Amniotic stem cell (primary cell): Measurements from ENCODE around the gene FES.

Source experiments
- DNase-seq: peaks from one replicate; lab custom pipeline; 2025; lab: John Stamatoyannopoulos, UW

FES gene

DNA sequence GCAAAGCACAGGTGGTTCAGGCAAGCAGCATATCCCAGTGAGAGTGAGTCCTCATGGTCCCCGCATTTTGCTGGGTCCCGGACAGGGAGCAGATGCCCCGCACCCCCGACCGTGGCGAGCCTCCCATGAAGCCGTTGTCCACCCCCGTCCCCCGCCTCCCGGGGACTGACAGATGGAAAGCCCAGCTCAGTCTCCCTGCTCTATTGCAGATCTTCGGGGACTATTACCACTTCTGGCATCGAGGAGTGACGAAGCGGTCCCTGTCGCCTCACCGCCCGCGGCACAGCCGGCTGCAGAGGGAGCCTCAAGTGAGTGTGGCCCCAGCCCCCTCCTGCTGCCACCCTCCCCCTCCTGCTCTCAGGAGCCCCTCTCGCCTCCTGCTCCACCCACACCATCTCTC lies 8.3 kb upstream of the FES start:
- DNase-seq = no peak

DNA sequence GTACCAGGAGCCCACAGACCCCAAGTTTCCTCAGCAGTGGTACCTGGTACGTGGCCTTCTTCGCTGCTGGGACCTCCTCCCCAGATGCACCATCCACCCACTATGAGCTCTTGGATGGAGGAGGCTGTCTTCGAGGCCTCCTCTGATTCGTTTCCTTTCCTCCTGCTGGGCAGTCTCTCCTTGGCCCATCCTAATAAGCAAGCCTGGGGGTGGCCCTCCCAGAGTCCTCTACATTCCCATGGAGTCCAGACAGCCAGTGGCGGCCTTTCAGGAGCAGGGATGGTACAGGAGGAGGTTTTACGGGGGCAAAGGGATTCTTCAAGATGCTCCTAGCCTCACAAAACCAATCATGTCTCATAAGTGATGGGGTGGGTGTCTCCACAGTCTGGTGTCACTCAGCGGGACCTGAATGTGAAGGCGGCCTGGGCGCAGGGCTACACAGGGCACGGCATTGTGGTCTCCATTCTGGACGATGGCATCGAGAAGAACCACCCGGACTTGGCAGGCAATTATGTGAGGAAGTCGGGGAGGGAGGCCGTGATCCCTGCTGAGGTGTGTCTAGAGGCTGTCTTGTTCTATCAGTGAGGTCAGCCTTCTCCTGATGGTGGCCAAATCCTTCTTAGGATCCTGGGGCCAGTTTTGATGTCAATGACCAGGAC lies 7.7 kb upstream of the FES start:
- DNase-seq = no peak

DNA sequence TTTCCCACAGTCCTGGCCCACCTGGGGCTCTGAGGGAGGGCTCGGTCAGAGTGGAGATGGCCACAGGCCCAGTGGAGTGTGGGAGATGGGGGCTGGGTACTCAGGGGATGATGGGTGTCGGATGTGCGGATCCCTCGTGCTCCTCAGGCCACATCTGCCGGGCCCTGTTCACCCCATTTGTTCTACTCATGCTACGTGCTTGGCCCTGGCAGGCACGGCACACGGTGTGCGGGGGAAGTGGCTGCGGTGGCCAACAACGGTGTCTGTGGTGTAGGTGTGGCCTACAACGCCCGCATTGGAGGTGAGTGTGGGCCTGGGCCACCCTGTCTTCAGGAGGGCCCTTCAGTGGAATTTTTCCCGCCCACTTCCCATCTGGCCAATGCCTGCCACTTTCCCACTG lies 7.0 kb upstream of the FES start:
- DNase-seq = no peak

DNA sequence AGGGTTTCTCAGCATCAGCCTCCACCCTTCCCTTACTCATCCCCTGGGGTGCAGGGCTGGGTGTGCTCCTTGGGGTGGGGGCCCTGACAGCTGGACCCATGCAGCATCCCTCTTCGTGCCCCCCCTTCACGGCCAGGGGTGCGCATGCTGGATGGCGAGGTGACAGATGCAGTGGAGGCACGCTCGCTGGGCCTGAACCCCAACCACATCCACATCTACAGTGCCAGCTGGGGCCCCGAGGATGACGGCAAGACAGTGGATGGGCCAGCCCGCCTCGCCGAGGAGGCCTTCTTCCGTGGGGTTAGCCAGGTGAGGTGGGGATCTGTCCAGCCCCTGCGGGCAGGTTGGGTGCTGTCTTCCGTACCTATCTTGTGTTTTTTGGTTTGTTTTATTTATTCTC lies 6.3 kb upstream of the FES start:
- no peak for DNase-seq

DNA sequence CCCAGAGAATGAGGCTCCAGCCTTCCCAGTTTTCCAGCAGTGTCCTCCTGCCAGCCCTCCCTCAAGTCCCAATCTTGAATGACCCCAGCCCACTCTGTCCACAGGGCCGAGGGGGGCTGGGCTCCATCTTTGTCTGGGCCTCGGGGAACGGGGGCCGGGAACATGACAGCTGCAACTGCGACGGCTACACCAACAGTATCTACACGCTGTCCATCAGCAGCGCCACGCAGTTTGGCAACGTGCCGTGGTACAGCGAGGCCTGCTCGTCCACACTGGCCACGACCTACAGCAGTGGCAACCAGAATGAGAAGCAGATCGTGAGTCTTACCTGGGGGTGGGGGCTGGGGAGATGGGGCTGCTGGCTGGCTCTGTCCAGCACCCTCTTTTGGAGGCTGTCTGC lies 5.6 kb upstream of the FES start:
- DNase-seq = no peak

DNA sequence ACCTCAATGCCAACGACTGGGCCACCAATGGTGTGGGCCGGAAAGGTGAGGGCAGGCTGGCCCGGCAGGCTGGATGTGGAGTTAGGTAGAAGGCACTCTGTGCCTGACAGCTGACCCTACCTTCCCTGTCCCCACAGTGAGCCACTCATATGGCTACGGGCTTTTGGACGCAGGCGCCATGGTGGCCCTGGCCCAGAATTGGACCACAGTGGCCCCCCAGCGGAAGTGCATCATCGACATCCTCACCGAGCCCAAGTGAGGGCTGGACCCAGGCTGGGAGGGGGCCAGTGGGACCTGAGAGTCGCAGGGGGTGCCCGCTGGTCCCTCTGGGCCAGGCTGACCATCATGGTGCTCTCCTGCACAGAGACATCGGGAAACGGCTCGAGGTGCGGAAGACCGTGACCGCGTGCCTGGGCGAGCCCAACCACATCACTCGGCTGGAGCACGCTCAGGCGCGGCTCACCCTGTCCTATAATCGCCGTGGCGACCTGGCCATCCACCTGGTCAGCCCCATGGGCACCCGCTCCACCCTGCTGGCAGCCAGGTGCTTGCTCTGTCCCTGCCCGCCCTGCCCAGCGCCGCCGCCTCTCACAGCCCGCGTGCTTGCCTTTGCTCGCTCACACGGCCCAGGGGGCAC lies 4.5 kb upstream of the FES start:
- no peak for DNase-seq

DNA sequence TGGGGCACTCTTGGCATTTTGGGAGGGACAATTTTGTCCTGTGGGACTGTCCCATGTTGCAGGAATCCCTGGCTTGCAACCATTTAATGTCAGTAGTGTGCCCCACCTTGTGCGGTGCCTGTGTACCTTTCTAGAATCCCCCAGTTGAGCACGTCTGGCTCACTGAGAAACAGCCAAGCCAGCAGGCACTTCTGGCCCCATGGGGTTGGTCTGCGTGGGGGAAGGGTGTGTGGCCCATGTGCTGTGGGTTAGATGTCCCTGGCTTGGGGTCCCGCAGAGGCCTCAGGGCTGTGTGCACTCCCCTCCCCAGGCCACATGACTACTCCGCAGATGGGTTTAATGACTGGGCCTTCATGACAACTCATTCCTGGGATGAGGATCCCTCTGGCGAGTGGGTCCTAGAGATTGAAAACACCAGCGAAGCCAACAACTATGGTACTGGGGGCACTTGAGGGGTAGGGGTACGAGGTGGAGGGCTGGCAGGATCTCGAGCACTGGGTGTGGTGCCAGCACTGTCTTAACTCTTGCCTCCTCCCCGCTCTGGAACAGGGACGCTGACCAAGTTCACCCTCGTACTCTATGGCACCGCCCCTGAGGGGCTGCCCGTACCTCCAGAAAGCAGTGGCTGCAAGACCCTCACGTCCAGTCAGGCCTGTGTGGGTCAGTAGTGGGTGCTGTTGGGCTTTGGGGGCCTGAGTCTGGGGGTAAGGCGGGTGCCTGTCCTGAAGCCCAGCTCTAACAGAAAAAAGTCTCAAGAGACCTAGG lies 3.7 kb upstream of the FES start:
- DNase-seq = no peak

DNA sequence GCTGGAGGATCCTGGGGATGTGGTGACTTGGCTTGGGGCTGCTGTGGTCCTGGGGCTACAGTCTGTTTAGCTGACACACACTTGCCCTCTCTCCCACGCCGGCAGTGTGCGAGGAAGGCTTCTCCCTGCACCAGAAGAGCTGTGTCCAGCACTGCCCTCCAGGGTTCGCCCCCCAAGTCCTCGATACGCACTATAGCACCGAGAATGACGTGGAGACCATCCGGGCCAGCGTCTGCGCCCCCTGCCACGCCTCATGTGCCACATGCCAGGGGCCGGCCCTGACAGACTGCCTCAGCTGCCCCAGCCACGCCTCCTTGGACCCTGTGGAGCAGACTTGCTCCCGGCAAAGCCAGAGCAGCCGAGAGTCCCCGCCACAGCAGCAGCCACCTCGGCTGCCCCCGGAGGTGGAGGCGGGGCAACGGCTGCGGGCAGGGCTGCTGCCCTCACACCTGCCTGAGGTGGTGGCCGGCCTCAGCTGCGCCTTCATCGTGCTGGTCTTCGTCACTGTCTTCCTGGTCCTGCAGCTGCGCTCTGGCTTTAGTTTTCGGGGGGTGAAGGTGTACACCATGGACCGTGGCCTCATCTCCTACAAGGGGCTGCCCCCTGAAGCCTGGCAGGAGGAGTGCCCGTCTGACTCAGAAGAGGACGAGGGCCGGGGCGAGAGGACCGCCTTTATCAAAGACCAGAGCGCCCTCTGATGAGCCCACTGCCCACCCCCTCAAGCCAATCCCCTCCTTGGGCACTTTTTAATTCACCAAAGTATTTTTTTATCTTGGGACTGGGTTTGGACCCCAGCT lies 2.9 kb upstream of the FES start:
- no peak for DNase-seq

DNA sequence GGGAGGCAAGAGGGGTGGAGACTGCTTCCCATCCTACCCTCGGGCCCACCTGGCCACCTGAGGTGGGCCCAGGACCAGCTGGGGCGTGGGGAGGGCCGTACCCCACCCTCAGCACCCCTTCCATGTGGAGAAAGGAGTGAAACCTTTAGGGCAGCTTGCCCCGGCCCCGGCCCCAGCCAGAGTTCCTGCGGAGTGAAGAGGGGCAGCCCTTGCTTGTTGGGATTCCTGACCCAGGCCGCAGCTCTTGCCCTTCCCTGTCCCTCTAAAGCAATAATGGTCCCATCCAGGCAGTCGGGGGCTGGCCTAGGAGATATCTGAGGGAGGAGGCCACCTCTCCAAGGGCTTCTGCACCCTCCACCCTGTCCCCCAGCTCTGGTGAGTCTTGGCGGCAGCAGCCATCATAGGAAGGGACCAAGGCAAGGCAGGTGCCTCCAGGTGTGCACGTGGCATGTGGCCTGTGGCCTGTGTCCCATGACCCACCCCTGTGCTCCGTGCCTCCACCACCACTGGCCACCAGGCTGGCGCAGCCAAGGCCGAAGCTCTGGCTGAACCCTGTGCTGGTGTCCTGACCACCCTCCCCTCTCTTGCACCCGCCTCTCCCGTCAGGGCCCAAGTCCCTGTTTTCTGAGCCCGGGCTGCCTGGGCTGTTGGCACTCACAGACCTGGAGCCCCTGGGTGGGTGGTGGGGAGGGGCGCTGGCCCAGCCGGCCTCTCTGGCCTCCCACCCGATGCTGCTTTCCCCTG lies 2.2 kb upstream of the FES start:
- no peak for DNase-seq

DNA sequence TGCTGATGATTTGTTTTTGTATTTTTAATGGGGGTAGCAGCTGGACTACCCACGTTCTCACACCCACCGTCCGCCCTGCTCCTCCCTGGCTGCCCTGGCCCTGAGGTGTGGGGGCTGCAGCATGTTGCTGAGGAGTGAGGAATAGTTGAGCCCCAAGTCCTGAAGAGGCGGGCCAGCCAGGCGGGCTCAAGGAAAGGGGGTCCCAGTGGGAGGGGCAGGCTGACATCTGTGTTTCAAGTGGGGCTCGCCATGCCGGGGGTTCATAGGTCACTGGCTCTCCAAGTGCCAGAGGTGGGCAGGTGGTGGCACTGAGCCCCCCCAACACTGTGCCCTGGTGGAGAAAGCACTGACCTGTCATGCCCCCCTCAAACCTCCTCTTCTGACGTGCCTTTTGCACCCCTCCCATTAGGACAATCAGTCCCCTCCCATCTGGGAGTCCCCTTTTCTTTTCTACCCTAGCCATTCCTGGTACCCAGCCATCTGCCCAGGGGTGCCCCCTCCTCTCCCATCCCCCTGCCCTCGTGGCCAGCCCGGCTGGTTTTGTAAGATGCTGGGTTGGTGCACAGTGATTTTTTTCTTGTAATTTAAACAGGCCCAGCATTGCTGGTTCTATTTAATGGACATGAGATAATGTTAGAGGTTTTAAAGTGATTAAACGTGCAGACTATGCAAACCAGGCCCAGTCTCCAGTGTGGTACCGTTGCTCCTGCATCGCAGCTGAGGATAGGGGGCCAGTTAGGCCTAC lies 1.4 kb upstream of the FES start:
- DNase-seq = no peak

DNA sequence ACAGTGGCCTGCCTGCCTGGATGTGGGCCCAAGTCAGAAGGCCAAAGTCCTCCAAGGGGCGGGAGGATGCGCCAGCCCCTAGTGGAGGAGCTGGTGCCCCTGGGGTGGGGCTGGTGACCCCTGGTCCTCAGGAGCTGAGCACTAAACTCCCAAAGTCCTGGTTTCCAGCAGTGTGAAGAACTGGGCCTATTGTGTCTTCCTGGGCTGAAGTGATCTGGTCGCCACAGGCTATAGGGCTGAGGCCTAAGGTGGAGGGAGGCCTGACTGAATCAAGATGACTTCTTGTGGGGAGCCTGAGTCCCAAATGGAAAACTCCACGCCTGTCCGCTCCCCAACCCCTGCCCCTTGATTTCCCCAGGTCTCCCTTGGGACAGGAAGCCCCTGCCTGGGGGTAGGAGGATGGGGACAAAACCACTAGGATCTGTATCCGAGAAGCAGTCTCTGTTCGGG lies 753 bp upstream of the FES start:
- no peak for DNase-seq

DNA sequence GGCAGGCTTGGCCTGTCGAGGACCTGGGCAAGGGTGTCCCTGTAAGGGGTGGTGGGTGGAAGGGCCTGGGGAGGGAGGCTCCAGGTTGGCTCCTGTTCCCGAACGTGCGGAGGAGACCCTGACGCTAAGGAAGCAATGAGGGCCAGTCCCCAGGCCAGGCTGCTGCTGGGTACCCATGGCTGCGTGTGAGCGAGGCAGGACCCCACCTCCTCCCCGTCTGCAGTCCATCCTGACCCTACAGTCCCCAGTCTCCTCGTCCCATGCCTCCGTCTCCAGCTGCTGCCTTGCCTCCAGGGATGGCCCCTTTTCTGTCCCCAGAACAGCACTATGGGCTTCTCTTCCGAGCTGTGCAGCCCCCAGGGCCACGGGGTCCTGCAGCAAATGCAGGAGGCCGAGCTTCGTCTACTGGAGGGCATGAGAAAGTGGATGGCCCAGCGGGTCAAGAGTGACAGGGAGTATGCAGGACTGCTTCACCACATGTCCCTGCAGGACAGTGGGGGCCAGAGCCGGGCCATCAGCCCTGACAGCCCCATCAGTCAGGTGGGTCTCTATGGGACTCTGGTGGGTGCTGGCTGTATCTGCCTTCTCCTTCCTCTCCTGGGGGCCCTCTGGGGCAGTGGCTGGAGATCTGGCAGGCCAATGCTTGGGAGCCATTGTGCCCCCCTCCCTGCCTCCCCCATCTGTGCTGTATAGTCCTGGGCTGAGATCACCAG lies 571 bp downstream of the FES start:
- no peak for DNase-seq

DNA sequence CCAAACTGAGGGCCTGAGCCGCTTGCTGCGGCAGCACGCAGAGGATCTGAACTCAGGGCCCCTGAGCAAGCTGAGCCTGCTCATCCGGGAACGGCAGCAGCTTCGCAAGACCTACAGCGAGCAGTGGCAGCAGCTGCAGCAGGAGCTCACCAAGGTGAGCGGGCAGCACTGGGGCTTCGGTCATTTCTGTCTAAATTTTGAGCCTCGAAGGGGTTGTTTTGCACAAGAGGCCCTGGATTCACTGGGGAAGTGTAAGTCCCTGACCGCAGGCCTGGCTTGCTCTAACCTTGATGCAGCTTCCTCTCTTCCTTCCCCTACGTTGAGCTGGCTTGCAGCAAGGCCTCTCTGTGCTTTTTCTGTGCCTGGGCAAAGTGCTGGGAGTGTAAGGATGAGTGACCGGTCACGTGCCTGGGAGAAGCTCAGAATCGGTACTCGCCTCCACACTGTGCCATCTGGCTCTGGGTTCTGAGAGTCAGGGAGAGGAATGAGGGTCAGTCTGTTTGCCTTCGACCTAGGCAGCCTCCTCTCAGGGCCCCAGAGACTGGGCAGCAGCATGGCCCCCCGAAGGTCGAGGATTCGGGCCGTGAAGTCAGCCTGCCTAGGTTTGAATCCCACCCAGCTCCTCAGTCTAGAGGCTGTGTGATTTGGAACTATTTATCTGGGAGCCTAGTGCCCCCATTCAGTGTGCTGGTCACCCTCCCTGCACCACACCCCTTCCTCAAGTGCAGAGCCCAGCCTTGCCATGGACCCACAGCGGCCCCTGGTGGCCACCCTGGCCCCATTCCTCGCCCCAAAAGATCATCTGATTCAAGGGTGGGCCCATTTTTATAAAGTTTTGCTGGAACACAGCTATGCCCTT lies 1.4 kb downstream of the FES start:
- peak; percentile 19 for DNase-seq

DNA sequence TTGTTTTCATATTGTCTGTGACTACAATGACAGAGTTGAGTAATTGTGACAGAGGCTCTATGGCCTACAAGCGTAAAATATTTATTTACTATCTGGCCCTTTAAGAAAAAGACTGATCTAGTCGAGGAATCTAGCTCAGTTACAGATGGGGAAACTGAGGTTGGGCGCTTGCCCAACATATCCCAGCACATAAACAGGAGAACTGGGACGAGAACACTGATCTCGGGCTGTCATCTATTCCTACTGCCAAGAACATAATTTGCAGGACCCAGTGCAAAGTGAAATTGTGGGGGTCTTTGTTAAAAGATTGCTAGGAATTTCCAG lies 1.9 kb downstream of the FES start:
- no peak for DNase-seq

DNA sequence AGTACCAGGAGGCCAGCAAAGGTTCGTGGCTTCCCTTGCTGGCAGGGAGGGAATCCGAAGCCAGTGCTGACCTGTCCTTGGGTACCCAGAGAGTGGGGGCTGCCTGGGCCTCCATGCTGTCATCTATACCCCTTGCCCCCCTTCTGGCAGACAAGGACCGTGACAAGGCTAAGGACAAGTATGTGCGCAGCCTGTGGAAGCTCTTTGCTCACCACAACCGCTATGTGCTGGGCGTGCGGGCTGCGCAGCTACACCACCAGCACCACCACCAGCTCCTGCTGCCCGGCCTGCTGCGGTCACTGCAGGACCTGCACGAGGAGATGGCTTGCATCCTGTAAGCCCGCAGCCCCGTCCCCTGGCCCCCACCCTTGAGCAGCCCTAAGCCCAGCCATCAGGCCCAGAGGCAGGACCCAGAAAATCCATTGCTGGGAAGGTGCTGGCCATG lies 2.8 kb downstream of the FES start:
- no peak for DNase-seq

DNA sequence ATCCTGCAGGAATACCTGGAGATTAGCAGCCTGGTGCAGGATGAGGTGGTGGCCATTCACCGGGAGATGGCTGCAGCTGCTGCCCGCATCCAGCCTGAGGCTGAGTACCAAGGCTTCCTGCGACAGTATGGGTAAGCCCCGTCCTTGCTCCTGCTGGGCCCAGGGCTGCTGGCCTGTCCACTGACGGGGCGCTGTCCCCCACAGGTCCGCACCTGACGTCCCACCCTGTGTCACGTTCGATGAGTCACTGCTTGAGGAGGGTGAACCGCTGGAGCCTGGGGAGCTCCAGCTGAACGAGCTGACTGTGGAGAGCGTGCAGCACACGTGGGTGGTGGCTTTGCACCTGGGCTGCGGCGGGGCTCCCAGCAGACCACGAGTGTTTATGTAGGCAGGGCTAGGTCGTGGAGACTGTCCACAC lies 5.0 kb downstream of the FES start:
- no peak for DNase-seq

DNA sequence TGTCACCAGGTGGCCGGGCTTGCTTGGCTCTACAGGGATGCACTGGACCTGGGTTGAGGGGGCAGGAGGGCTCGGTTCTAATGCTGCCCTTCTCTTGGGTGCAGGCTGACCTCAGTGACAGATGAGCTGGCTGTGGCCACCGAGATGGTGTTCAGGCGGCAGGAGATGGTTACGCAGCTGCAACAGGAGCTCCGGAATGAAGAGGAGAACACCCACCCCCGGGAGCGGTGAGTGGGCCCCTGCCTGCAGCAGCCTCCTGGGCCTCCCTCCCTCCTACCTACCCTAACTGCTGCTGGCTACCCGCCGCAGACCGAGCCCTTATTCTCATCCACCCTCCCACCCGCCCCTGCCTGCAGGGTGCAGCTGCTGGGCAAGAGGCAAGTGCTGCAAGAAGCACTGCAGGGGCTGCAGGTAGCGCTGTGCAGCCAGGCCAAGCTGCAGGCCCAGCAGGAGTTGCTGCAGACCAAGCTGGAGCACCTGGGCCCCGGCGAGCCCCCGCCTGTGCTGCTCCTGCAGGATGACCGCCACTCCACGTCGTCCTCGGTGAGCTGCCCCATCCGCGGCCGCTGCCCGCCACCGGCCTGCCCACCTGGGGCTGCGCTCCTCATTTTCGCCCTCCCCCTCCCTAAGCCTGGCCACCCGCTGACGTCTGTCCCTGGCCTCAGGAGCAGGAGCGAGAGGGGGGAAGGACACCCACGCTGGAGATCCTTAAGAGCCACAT lies 5.6 kb downstream of the FES start:
- DNase-seq = no peak

DNA sequence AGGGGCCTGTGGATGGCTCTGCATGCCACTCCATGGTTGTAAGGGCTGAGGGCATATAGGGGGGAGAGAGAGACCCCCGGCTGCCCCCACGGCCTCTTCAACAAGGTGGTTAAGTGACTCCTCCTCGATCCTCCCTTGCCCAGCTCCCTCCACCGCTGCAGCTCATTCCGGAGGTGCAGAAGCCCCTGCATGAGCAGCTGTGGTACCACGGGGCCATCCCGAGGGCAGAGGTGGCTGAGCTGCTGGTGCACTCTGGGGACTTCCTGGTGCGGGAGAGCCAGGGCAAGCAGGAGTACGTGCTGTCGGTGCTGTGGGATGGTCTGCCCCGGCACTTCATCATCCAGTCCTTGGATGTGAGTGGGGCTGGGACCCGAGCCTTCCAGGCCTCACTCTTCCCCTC lies 6.5 kb downstream of the FES start:
- no peak for DNase-seq
